ENCODE measurements around the gene CYP19A1.

DNA sequence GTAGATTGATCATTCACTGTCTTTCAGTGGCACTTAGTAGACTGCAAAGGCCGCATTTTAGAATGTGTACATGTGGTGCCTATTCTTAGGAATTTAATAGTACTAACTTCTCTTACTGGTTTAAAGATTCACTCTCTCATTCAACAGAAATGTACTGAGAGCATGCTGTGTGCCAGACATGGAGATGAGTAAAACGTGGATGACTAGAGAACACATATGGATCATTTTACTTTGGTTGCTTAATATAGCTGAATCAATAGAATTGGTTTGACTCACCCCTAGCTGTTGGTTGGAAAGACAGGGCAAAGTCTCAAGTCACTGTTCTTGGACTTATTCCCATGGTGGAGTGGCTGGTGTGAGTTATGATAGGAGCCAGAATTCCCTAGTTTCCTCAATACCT is 134.6 kb downstream of the CYP19A1 start:
- TF ChIP-seq POLR2A (IDR thresholded peaks at IDR 0.05) (no peak), POLR2AphosphoS5 (IDR thresholded peaks at IDR 0.05) (no peak)
